EH (cell line): ENCODE measurements around the gene ESPN.
"Not testable (repeated sequence)": the region's sequence is repeated elsewhere in the genome, so short reads cannot be mapped to it uniquely, and the experiment has no call there.

Source experiments
- DNase-seq: peaks from one replicate; pipeline ENCODE4 v3.0.0-alpha.2; 2015; ENCODE audit warnings: low read depth

ESPN gene

GRCh38 chr1:6428453-6428852, 3.9 kb downstream of the ESPN start:
- DNase-seq = not testable (repeated sequence)

GRCh38 chr1:6429660-6430411, 5.3 kb downstream of the ESPN start:
- DNase-seq = not testable (repeated sequence)

GRCh38 chr1:6431645-6432579, 7.3 kb downstream of the ESPN start:
- DNase-seq = not testable (repeated sequence)

GRCh38 chr1:6434186-6434585, 9.6 kb downstream of the ESPN start:
- DNase-seq = no peak

- no peak for DNase-seq
Measured at GRCh38 chr1:6435129-6435528, 10.6 kb downstream of the ESPN start.

GRCh38 chr1:6435547-6435946, 11.0 kb downstream of the ESPN start:
- no peak for DNase-seq

- not testable (repeated sequence) for DNase-seq
Measured at GRCh38 chr1:6436277-6436676, 11.7 kb downstream of the ESPN start.

- DNase-seq = not testable (repeated sequence)
Measured at GRCh38 chr1:6437012-6437700, 12.6 kb downstream of the ESPN start.

GRCh38 chr1:6438047-6438525, 13.5 kb downstream of the ESPN start:
- DNase-seq = peak; percentile 55

- DNase-seq = peak; percentile 50
Measured at GRCh38 chr1:6440198-6441126, 15.9 kb downstream of the ESPN start.

- no peak for DNase-seq
Measured at GRCh38 chr1:6441586-6441985, 17.0 kb downstream of the ESPN start.

GRCh38 chr1:6443339-6444115, 19.0 kb downstream of the ESPN start:
- no peak for DNase-seq

- no peak for DNase-seq
Measured at GRCh38 chr1:6444377-6444776, 19.8 kb downstream of the ESPN start.

- no peak for DNase-seq
Measured at GRCh38 chr1:6445062-6445763, 20.6 kb downstream of the ESPN start.

GRCh38 chr1:6445929-6446328, 21.4 kb downstream of the ESPN start:
- not testable (repeated sequence) for DNase-seq

GRCh38 chr1:6446665-6447015, 22.1 kb downstream of the ESPN start:
- no peak for DNase-seq

- DNase-seq = no peak
Measured at GRCh38 chr1:6447016-6447817, 22.6 kb downstream of the ESPN start.

GRCh38 chr1:6447818-6448748, 23.5 kb downstream of the ESPN start:
- no peak for DNase-seq
